HG03039 (cell line): Measurements from ENCODE around the gene FOXL1.

Experiments
- ATAC-seq: cut with Tn5 transposase; IDR thresholded peaks from one replicate; pipeline ENCODE4 v1.9.1; 2021; ENCODE audit warnings: mild to moderate bottlenecking, moderate library complexity; ENCODE audit not compliant: unreplicated experiment

Gene FOXL1

GRCh38 chr16:86628614-86629013 lies 50.3 kb downstream of the FOXL1 start:
- ATAC-seq = no peak

GRCh38 chr16:86630471-86630870 lies 52.1 kb downstream of the FOXL1 start:
- no peak for ATAC-seq

GRCh38 chr16:86631444-86631843 lies 53.1 kb downstream of the FOXL1 start:
- ATAC-seq = no peak
